NCI-H2196 (cell line): ENCODE data around the gene RAPGEFL1.
"Not testable (repeated sequence)": the region's sequence is repeated elsewhere in the genome, so short reads cannot be mapped to it uniquely, and the experiment has no call there.

Source experiments
- DNase-seq: peaks from one replicate; lab custom pipeline; 2025; ENCODE audit not compliant: unreplicated experiment; lab: John Stamatoyannopoulos, UW

Gene RAPGEFL1, protein sequence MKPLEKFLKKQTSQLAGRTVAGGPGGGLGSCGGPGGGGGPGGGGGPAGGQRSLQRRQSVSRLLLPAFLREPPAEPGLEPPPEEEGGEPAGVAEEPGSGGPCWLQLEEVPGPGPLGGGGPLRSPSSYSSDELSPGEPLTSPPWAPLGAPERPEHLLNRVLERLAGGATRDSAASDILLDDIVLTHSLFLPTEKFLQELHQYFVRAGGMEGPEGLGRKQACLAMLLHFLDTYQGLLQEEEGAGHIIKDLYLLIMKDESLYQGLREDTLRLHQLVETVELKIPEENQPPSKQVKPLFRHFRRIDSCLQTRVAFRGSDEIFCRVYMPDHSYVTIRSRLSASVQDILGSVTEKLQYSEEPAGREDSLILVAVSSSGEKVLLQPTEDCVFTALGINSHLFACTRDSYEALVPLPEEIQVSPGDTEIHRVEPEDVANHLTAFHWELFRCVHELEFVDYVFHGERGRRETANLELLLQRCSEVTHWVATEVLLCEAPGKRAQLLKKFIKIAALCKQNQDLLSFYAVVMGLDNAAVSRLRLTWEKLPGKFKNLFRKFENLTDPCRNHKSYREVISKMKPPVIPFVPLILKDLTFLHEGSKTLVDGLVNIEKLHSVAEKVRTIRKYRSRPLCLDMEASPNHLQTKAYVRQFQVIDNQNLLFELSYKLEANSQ

DNA sequence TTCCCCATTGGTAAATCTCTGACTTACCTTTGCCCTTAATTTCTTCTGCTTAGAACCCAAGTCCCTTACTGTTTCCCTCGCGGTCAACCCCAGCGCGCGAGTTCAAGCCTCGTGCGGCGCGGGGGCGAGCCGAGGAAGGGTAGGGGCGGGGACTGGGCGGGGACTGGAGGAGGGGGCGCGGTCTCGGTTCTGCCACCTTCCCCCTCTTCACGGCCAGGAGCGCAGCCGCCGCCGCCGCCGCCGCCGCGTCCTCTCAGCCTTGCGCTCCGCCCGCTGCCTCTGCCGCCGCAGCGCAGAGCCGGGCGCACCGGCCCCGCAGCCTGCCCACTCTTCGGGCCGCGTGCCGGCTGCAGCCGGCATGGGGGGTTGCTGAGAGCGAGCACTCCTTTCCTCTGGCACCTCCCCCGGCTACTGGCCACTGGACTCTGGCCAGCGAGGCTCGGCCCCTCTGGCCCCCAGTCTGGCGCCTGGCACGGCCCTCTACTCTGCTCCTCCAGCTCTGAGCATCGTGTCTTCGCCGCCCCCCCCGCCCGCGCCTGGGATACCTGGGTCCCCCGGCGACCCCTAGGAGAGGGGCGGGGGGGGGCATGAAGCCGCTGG is at the start of gene RAPGEFL1:
Gene RAPGEFL1, plus strand, starts transcription at position 196 of the 600 bp plus-strand sequence. Its CDS starts 392 bp downstream, at position 588.
- peak; percentile 56 for DNase-seq

DNA sequence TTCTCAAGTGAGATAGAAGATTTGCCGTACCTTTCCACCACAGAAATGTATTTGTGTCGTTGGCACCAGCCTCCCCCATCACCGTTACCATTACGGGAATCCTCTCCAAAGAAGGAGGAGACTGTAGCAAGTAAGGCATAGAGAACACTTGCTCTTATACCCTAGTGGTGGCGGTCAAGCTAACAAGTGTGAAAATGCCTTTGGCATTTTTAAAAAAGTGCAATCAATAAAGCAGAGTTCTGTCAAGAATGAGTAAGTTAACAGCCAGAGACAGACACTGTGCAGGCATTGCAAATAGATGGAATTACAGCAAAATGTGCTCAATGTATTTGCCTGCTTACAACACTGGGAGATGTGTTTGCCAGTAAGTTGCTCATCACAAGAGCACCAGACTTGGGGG is 47.8 kb upstream of the RAPGEFL1 start:
- DNase-seq: no peak

DNA sequence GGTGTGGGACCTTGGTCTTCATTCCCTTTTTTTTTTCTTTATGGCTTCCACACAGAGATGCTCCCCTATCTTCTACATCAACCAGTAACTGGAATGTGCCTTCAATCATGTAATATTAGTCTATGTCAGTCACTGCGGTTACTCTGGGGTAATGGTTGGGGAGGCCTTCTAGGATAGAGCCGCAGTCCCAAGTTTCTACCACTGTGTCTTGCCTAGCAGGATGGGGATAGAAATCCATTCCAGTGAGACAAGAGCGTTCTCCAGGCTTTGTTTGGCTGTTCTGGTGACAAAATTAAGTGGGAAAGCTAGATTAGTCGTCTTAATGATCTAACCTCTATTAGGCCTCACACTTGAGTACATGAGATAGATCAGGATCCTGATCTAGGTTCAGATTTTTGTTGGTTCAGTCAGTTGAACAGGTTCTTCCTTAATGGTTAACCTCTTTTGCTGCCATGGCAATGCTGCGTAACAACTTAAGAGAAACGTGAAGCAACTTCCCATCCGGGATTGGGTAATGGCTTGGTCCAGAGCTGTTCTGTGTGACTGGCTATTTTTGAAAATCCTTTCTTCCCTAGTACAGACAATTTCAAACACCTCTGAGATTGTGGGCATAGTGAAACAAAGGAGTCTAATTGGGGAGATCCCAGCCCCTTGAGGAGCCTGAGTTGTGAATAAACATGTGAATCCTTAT is 46.8 kb upstream of the RAPGEFL1 start:
- no peak for DNase-seq

DNA sequence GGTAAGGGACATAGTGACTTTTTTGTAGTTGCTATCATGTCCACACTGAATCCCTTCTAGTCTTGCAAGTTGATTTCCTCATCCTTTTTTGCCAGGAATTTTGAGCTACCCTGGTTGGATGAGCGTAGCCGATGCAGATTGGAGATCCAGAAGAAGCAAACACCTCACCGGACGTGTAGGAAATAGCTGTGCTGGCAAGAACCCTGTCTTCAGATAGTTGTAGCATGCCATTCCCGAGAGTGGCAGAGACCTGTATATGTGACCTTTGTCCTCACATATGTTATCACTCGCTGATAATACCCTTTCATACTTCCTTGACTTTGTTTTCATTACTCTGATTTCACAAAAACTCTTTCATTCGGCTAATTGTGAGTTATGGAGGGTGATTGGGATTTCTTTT is 43.1 kb upstream of the RAPGEFL1 start:
- no peak for DNase-seq

DNA sequence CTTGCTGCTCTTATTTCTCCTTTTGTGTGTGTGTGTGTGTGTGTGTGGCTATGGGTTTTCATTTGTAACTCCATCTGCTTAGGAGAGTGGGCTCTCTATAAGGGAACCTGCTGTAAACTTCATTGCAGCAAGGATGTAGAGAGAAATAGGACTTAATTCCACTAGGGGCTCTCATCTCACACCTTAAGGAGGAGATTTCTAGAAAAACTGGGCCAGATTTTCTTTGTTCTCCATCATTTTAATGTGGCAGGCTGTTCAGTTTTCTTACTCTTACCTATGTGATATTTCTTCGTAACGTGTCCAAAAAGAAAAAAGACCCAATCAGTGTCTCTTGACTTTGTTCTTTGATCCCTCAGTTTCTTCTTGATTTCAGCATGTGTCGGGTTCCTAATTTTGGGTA is 41.5 kb upstream of the RAPGEFL1 start:
- DNase-seq: no peak

DNA sequence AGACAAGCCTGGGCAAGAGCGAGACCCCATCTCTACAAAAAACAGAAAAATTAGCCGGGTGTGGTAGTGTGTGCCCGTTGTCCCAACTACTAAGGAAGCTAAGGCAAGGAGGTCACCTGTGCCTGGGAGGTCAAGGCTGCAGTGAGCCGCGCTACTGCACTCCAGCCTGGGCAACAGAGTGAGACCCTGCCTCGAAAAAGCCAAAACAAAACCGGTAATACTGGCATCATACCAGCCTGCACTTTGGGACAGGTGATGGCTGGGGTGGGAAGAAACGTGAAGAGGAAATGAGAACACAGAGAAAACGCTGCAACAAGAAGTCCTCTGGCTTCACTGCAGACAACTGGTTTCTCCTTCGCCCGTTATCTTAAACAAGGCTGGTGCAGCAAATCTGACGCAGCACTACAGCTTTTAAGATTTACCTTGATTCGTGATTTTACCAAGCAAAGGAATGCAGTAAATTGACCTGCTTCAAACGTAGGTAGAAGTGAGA is 37.7 kb upstream of the RAPGEFL1 start:
- no peak for DNase-seq

DNA sequence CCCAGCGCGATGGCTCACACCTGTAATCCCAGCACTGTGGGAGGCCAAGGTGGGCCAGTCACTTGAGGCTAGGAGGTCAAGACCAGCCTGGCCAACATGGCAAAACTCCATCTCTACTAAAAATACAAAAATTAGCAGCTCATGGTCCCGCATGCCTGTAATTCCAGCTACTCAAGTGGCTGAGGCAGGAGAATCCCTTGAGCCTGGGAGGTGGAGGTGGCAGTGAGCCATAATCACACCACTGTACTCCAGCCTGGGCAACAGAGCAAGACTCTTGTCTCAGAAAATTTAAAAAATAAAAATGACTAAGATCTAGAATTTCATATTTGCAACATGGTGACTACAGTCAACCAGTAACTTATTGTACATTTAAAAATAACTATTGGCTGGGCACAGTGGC is 34.1 kb upstream of the RAPGEFL1 start:
- not testable (repeated sequence) for DNase-seq

DNA sequence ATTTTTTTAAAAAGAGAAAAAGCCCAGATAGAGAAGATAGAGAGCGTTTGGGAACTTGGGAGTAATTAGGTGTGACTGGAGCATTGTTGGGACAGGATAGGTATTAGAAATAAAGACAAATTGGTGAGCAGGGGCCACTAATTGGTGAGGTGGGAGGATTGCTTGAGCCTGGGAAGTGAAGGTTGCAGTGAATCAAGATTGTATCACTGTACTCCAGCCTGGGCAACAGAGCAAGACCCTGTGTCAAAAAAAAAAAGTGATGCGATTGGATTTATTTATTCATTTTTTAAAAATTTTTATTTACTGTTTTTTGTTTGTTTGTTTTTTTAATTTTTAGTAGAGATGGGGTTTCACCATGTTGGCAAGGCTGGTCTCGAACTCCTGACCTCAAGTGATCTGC is 31.8 kb upstream of the RAPGEFL1 start:
- no peak for DNase-seq

DNA sequence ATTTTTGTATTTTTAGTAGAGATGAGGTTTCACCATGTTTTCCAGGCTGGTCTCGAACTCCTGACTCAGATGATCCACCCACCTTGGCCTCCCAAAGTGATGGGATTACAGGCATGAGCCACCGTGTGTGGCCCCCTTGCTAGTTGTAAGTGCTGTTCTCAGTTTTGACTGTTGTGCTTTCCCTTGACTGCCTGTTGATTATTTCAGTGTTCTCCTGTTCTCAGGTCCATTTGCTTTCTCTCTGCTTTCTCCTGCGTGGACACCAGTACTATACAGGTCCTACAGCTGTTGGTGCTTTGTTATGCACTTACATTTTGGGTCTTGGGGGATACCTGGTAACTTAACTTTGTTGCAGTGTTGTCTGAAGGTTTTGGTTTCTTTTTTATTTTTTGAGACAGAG is 28.7 kb upstream of the RAPGEFL1 start:
- no peak for DNase-seq

DNA sequence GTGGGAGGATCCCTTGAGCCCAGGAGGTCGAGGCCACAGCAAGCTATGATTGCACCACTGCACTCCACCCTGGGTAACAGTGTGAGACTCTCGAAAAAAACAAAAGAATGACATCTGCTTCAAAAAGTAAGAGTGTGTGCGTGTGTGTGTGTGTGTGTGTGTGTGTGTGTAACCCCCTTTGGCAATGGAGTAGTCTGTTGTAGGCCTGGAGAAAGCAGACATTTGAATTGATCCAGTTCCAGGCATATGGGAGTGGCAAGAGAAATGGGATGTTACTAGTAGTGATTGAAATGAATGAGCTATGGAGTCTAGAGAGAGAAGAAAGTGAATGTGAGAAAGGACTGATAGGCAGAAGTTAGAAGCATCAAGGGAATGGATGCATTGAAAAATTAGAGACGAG is 27.0 kb upstream of the RAPGEFL1 start:
- no peak for DNase-seq

DNA sequence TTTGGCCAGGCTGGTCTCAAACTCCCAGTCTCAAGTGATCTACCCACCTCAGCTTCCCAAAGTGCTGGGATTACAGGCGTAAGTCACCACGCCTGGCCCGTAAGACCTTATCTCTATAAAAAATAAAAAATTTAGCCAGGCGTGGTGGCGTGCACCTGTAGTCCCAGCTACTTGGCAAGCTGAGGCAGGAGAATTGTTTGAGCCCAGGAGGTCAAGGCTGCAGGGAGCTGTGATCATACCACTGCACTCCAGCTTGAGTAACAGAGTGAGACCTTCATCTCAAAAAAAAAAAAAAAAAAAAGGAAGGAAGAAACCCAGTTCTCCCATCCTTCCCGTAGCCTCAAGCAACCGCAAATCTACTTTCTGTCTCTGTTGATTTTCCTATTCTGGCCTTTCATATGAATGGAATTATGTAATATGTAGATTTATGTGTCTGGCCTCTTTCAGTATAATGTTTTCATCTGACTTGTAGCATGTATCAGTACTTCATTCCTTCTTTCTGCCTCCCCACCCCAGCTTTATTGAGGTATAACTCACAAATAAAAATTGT is 25.8 kb upstream of the RAPGEFL1 start:
- no peak for DNase-seq

DNA sequence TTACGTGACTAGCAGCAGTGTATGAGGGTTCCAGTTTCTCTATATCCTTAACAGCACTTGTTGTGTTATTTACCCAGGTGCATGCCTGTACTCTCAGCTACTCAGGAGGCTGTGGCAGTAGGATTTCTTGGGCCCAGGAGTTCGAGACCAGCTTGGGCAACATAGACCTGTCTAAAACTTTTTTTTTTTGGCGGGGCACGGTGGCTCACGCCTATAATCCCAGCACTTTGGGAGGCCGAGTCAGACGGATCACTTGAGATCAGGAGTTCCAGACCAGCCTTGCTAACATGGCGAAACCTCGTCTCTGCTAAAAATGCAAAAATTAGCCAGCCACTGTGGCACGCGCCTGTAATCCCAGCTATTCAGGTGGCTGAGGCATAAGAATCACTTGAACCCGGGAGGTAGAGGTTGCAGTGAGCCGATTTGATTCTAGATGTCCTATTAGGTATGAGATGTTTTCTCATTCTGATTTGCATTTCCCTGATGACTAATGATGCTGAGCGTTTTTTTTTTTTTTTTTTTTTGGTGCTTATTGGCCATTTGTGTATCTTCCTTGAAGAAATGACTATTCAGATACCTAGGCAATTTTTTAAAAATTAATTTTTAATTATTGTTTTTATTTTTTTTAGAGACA is 23.6 kb upstream of the RAPGEFL1 start:
- DNase-seq: no peak

DNA sequence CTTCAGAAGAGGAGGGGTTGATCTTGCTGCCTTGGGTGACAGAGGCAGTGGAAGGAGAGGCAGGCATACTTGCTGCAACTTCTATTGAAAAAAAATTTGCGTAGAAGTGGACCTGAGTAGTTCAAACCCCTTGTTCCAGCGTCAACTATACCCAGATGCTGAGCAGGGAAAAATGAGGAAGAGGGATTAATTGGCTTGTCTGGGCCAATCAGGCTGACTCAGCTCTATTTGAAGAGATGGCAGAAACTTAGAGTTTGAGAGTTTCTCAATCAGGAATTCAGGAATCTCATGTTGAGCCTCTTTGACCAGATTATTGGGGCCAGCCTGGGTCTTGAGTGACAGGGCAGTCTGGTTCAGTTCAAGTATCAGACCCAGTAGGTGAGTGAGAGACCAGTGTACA is 19.3 kb upstream of the RAPGEFL1 start:
- DNase-seq: no peak

DNA sequence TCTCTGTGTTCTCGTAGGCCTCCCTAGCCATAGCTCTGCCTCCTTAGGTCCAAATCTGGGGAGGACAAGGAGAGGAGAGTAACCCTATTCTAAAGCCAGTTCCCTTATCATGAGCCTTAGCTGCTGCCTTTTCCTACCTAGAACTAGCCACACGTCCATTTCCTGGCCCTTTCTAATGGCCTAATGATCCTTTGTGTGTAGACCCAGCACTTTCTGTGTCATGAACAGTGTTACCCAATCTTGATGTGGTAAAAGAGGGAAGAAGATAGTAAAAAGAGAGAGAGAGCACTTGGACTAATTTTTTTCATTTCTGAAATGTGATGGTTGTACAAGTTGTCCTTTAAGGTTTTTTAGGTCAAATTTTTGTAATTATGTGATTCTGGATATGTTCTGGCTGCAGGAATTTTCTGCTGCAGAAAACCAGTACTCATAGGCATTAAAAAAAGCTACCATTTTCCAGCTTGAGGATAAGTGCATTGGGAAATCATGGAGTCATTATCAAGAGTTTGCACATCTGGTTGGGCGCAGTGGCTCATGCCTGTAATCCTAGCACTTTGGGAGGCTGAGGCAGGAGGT is 18.7 kb upstream of the RAPGEFL1 start:
- DNase-seq: no peak

DNA sequence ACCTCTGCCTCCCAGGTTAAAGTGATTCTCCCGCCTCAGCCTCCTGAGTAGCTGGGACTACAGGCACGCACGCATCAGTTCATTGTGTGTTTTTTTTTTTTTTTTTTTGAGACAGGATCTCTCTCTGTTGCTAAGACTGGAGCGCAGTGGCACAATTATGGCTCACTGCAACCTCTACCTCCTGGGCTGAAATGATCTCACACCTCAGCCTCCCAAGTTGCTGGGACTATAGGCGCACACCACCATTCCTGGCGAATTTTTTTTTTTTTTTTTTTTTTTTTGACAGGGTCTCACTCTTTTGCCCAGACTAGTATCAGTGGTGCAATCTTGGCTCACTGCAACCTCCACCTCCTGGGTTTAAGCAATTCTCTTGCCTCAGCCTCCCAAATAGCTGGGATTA is 17.8 kb upstream of the RAPGEFL1 start:
- DNase-seq: no peak

DNA sequence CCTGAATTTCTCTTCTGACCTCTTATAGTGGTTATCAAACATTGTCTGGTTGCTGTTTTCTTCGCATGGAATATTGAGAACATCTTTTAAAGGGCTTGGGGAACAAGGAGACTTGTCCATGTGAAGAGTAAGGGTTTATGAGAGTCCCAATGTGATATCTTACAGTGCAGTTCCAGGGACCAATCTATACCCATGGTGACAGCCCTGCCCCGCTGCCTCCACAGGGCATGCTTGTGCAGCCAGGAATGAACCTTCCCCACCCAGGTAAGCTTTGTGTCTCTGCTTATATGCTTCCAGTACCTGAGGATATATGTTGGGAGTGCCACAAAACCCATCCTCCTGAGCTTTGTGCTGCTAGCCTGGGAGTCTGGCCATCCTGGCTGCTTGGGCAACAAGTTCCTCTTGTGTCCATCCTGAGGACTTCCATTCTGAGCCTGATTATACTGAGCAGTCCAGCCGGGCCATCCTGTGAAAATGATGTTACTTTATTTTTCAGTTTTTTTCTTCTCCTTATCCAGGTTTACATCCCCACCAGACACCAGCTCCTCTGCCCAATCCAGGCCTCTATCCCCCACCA is 9.5 kb upstream of the RAPGEFL1 start:
- DNase-seq: no peak

DNA sequence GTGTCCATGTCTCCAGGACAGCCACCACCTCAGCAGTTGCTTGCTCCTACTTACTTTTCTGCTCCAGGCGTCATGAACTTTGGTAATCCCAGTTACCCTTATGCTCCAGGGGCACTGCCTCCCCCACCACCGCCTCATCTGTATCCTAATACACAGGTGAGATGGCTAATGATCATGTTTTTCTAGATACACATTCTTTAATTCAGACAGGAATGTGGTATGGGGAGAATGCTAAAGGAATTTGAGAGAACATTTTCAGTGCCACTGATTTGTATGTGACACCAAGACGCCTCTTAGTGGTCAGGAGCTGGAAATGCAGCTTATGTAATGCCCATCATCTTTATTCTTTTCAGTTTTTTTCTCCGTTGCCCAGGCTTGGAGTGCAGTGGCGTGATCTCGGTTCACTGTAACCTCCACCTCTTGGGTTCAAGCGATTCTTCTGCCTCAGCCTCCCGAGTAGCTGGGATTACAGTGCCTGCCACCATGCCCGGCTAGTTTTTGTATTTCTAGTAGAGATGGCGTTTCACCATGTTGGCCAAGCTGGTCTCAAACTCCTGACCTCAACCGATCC is 8.9 kb upstream of the RAPGEFL1 start:
- DNase-seq: peak; percentile 13

DNA sequence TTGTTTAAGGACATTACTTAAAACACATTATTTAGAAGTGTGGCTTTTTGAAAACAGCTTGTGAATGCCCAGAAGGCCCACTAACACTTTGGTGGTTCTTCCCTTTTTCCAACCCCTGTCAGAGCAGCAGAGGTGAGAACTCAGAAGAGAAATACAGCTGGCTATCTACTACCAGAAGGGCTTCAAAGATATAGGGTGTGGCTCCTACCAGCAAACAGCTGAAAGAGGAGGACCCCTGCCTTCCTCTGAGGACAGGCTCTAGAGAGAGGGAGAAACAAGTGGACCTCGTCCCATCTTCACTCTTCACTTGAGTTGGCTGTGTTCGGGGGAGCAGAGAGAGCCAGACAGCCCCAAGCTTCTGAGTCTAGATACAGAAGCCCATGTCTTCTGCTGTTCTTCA is 6.9 kb upstream of the RAPGEFL1 start:
- DNase-seq: no peak

DNA sequence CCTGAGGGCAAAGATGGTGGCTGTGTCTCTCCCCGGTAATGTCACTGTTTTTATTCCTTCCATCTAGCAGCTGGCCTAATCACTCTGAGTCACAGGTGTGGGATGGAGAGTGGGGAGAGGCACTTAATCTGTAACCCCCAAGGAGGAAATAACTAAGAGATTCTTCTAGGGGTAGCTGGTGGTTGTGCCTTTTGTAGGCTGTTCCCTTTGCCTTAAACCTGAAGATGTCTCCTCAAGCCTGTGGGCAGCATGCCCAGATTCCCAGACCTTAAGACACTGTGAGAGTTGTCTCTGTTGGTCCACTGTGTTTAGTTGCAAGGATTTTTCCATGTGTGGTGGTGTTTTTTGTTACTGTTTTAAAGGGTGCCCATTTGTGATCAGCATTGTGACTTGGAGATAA is 5.5 kb upstream of the RAPGEFL1 start:
- no peak for DNase-seq
